GM10266 (cell line): ENCODE measurements around the gene KIAA1549.

Experiments used
- DNase-seq: peaks from one replicate; pipeline ENCODE4 v3.0.0; 2012; ENCODE audit errors: extremely low spot score
- TF ChIP-seq, protein P1 (sequence below): IDR thresholded peaks from 2 replicates; pipeline ENCODE4 v1.5.1; 2012; ENCODE audit warnings: mild to moderate bottlenecking, low read depth; ENCODE audit not compliant: control insufficient read depth, insufficient read depth; ENCODE audit errors: missing control alignments

The KIAA1549 gene

DNA sequence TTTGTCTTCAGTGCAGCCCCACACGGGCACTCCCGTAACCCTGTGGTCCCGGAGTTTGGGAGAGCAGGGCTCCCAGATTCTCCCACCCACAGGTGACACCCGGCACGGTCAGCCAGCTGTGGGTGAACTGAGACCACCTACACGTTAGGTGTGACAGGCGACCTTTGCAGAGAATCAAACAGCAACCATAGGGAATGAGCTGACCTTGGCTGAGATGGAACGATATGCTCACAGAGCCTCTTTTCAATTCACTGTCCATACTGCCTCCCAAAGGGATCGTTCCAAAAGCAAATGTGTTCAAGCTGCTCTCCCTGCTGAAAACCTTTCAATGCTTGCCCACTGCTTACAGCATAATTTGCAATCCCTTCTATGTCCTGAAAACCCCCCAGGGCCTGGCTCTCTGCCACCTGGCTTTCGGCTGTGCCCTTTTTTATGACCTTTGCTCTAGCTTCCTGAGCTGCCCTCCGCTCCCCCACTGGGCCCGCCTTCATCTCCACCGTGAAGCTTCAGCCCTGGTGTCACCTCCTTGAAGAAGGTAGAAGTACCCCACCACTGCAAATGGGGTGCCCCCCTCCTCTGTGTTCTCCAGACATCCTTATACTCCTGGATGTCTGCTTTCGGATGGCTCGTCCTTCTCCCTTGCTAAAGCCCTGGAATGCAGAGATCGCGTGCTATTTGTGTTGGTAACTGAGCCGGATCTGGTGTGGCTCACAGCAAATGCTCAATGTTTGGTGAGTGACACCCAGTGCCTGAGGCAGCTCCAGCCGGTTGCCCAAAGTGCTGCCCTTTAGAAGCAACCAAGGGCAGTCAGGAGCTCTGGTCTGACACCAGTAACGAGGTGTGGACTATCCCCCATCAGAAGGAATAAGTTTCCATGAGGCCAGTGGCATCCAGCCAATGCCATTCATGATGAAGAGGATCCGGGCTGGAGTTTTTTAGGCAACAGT is 90.4 kb downstream of the KIAA1549 start:
- TF ChIP-seq, protein P1, sequence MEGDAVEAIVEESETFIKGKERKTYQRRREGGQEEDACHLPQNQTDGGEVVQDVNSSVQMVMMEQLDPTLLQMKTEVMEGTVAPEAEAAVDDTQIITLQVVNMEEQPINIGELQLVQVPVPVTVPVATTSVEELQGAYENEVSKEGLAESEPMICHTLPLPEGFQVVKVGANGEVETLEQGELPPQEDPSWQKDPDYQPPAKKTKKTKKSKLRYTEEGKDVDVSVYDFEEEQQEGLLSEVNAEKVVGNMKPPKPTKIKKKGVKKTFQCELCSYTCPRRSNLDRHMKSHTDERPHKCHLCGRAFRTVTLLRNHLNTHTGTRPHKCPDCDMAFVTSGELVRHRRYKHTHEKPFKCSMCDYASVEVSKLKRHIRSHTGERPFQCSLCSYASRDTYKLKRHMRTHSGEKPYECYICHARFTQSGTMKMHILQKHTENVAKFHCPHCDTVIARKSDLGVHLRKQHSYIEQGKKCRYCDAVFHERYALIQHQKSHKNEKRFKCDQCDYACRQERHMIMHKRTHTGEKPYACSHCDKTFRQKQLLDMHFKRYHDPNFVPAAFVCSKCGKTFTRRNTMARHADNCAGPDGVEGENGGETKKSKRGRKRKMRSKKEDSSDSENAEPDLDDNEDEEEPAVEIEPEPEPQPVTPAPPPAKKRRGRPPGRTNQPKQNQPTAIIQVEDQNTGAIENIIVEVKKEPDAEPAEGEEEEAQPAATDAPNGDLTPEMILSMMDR, result no peak
- DNase-seq, result no peak

DNA sequence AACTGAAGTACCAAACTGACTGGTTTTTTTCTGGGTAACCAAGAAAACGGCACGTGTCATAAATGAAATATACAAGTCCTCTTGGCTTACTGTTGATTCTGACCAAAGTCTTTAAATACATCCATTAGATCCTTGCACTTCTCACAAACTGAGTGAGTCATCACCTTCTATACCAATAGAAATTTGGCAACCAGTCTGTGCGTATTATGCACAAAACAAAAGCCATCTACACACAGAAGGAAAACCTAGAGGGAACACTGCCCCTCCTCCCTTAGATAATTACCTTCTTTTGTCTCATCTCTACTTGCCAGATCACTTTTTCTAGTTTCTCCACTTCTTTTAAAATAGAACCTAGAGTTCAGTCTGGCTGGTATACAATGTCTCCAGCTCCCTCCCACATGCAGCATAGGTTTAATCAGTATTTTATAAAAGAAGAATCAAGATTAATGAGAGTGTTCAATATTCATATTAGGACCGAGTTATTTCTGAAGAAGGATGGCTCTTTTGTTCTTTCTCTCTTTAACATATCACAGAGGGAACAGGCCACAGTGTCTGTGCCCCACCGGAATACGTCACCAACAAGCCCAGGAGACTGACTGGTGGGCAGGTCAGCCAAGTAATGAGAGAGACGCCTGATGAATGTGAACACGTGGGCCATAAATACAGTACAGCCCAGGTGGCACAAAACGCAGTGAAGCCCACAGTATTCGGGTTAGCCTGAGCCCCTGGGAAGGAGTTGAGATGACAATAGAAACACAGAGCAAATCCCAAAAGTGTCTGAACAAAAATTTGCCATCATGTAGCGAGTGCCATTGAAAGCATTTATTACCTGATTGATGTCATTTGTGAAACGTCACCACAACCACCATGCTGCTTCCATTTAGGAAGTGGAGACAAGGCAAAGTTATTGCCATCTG is 91.3 kb downstream of the KIAA1549 start:
- no peak for DNase-seq
- TF ChIP-seq, protein P1, result no peak

DNA sequence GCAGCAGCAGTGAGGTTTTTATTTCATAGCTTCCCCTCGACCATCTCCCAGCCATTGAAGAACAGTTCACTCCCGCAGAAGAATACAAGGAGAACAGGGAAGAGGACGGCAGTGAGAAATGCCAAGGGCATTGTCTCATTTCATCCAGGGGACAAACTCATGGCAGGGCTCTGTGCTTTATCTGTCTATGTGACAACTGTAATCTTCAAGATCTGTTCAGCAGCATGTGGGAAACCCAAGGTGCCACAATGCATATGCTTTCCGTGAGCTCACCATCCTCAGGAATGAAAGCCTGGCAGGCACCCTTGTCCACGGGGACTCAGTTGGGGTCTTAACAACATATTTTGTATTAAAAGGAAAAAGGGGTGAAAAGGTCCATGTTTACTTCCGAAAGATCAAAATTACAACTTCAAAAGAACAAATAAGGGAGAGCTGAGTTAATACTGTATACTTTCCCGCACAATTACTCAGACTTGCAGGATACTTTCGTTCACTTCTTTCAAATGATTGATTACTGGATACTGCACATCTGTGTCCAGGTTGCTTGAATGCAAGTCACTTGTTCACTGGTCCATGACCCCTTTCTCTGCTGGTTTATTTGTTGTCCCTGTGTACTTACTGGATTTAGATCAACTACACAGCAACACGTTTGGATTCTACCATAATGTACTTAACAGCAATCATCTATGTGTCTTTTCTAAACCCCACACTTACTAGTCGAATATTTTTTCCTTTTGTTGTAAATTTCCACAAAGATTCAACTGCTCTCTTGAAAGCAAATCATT is 93.1 kb downstream of the KIAA1549 start:
- TF ChIP-seq, protein P1, result no peak
- DNase-seq, result no peak

DNA sequence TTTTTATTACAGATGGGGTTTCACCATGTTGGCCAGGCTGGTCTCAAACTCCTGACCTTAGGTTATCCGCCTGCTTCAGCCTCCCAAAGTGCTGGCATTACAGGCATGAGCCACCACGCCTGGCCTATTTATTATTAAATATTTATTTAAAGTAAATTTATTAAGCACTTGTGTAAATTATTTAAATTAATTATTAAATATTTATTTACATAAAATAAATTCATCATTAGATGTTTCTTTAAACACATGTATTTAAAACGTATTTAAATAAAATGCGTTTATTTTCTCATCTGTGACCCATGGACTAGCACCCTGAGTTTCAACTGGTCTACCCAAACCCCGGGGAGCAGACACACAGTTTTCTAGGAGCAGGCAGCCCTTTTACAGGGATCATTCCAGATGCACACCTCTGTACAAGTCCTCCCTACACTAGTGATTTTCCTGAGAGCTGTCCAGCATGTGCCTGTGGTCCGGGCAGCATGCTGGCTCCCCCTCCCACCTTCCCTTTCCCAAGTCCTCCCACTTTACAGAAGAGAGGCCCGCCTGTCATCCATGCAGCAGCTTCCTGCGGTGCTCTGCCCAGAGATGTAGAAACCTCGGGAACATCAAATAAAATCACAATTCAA is 94.0 kb downstream of the KIAA1549 start:
- TF ChIP-seq, protein P1, result no peak
- DNase-seq, result no peak

DNA sequence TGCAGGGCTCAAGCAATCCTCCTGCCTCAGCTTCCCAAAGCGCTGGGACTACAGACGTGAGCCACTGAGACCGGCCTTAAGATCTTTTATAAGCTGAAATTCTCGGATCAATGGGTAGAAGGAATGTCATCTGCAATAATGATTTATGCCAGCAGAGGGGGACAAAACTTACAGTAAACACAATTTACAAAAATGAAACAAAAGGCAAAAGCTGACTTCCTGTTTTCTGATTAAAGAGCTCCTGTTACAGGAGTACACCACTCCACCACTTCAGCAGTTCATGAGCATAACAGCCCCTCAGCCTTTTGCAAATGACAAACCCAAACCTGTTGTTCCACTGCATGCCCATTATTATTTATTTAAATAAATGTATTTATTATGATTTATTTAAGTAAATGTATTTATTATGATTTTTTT is 94.7 kb downstream of the KIAA1549 start:
- DNase-seq, result peak; percentile 73
- TF ChIP-seq, protein P1, result peak; percentile 72

DNA sequence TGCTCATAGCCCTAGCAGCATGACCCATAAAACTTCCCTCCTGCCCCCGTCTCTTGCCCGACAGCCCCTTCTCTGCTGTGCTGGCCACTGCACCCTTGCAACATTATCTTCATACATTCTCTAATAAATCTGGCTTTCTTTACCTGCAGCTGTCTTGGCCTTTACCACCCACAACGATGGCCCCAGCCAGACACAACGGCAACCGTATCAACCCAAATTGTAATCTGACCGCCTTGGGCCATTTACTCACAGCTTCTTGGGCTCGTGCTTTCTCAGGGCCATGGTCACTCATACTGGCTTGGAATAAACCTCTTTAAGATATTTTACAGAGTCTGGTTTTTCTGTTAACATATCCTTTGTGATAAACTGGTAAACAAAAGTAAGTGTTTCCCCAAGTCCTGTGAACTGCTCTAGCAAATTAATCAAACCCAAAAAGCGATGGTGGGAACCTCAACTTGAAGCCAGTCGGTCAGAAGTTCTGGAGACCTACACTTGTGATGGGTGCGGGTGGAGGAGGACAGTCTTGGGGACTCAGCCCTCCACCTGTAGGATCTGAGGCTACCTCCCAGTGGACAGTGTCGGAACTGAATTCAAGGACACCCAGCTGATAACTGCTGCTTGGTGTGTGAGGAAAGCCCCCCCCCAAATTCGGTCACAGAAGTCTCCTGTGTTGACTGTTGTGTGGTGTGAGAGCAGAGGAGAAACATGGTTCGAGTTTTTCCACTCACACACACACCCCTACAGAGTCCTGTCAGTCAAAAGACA is 95.6 kb downstream of the KIAA1549 start:
- DNase-seq, result no peak
- TF ChIP-seq, protein P1, result no peak
